Measurements from ENCODE around the gene M1AP.

M1AP gene

GRCh38 chr2:74540291-74540690, 107.8 kb downstream of the M1AP start:
- Mint-ChIP-seq H3K4me3 (no peak overlapping the region), H3K4me1 (ENCODE audit: low read depth) (peaks cover 8% of the 10 kb centered on the region)

GRCh38 chr2:74538881-74539339, 109.2 kb downstream of the M1AP start:
- peaks cover 20% of the 10 kb centered on the region for H3K27me3 Mint-ChIP-seq
- H3K4me1 Mint-ChIP-seq (ENCODE audit: low read depth) = peaks cover 8% of the 10 kb centered on the region
- H3K4me3 Mint-ChIP-seq = no peak overlapping the region
- H3K36me3 Mint-ChIP-seq (ENCODE audit: low read depth) = peaks cover 1% of the 10 kb centered on the region
- no peak overlapping the region for H3K27ac Mint-ChIP-seq
- no peaks in the 10 kb centered on the region for H3K9me3 Mint-ChIP-seq

More at GRCh38 chr2:74540291-74540690, 107.8 kb downstream of the M1AP start:
- Mint-ChIP-seq H3K36me3 (ENCODE audit: low read depth) (no peaks in the 10 kb centered on the region), H3K27me3 (peaks cover 20% of the 10 kb centered on the region), H3K27ac (no peak overlapping the region), H3K9me3 (no peaks in the 10 kb centered on the region)

- H3K27ac Mint-ChIP-seq = no peak overlapping the region
- H3K27me3 Mint-ChIP-seq = peaks cover 9% of the 10 kb centered on the region
Measured at GRCh38 chr2:74537140-74537539, 111.0 kb downstream of the M1AP start.

GRCh38 chr2:74536166-74536950, 111.8 kb downstream of the M1AP start:
- Mint-ChIP-seq H3K9me3 (no peaks in the 10 kb centered on the region), H3K4me3 (no peak overlapping the region), H3K27me3 (peaks cover 9% of the 10 kb centered on the region), H3K4me1 (ENCODE audit: low read depth) (peaks cover 20% of the 10 kb centered on the region), H3K36me3 (ENCODE audit: low read depth) (peaks cover 17% of the 10 kb centered on the region), H3K27ac (no peak overlapping the region)

More at GRCh38 chr2:74537140-74537539, 111.0 kb downstream of the M1AP start:
- Mint-ChIP-seq H3K36me3 (ENCODE audit: low read depth) (peaks cover 10% of the 10 kb centered on the region), H3K4me1 (ENCODE audit: low read depth) (peaks cover 12% of the 10 kb centered on the region), H3K4me3 (no peak overlapping the region), H3K9me3 (no peaks in the 10 kb centered on the region)

GRCh38 chr2:74535440-74535965, 112.6 kb downstream of the M1AP start:
- H3K9me3 Mint-ChIP-seq = no peaks in the 10 kb centered on the region
- peaks cover 28% of the 10 kb centered on the region for H3K4me1 Mint-ChIP-seq (ENCODE audit: low read depth)
- H3K27ac Mint-ChIP-seq = no peak overlapping the region
- no peak overlapping the region for H3K4me3 Mint-ChIP-seq
- H3K36me3 Mint-ChIP-seq (ENCODE audit: low read depth) = peaks cover 26% of the 10 kb centered on the region
- peaks cover 9% of the 10 kb centered on the region for H3K27me3 Mint-ChIP-seq

- H3K27ac Mint-ChIP-seq = no peak overlapping the region
- no peaks in the 10 kb centered on the region for H3K9me3 Mint-ChIP-seq
- H3K27me3 Mint-ChIP-seq = peaks cover 9% of the 10 kb centered on the region
- no peak overlapping the region for H3K4me3 Mint-ChIP-seq
- peaks cover 28% of the 10 kb centered on the region for H3K4me1 Mint-ChIP-seq (ENCODE audit: low read depth)
- peaks cover 27% of the 10 kb centered on the region for H3K36me3 Mint-ChIP-seq (ENCODE audit: low read depth)
Measured at GRCh38 chr2:74534411-74534810, 113.7 kb downstream of the M1AP start.

- H3K27ac Mint-ChIP-seq = no peak overlapping the region
- H3K27me3 Mint-ChIP-seq = peaks cover 9% of the 10 kb centered on the region
- no peaks in the 10 kb centered on the region for H3K9me3 Mint-ChIP-seq
- peaks cover 26% of the 10 kb centered on the region for H3K4me1 Mint-ChIP-seq (ENCODE audit: low read depth)
- peaks cover 35% of the 10 kb centered on the region for H3K36me3 Mint-ChIP-seq (ENCODE audit: low read depth)
- H3K4me3 Mint-ChIP-seq = no peak overlapping the region
Measured at GRCh38 chr2:74533464-74533863, 114.7 kb downstream of the M1AP start.

- H3K27ac Mint-ChIP-seq = peak overlapping the region; percentile 78
Measured at GRCh38 chr2:74532222-74532621, 115.9 kb downstream of the M1AP start.

GRCh38 chr2:74531666-74532065, 116.5 kb downstream of the M1AP start:
- no peaks in the 10 kb centered on the region for H3K9me3 Mint-ChIP-seq
- peak overlapping the region; percentile 78 for H3K27ac Mint-ChIP-seq
- H3K4me3 Mint-ChIP-seq = peak overlapping the region; percentile 99
- peaks cover 44% of the 10 kb centered on the region for H3K4me1 Mint-ChIP-seq (ENCODE audit: low read depth)
- H3K36me3 Mint-ChIP-seq (ENCODE audit: low read depth) = peaks cover 53% of the 10 kb centered on the region
- H3K27me3 Mint-ChIP-seq = no peaks in the 10 kb centered on the region

More at GRCh38 chr2:74532222-74532621, 115.9 kb downstream of the M1AP start:
- peaks cover 47% of the 10 kb centered on the region for H3K36me3 Mint-ChIP-seq (ENCODE audit: low read depth)
- no peaks in the 10 kb centered on the region for H3K9me3 Mint-ChIP-seq
- peak overlapping the region; percentile 99 for H3K4me3 Mint-ChIP-seq
- H3K27me3 Mint-ChIP-seq = no peaks in the 10 kb centered on the region
- H3K4me1 Mint-ChIP-seq (ENCODE audit: low read depth) = peaks cover 38% of the 10 kb centered on the region

GRCh38 chr2:74530239-74531187, 117.6 kb downstream of the M1AP start:
- H3K36me3 Mint-ChIP-seq (ENCODE audit: low read depth) = peaks cover 63% of the 10 kb centered on the region
- peaks cover 50% of the 10 kb centered on the region for H3K4me1 Mint-ChIP-seq (ENCODE audit: low read depth)
- no peaks in the 10 kb centered on the region for H3K9me3 Mint-ChIP-seq
- no peaks in the 10 kb centered on the region for H3K27me3 Mint-ChIP-seq
- peak overlapping the region; percentile 78 for H3K27ac Mint-ChIP-seq
- peak overlapping the region; percentile 99 for H3K4me3 Mint-ChIP-seq

GRCh38 chr2:74529357-74530238, 118.5 kb downstream of the M1AP start, which contains the start of the genes AUP1 and HTRA2:
AUP1 (minus strand) TSS chr2:74529706; CDS start chr2:74529629, 77 bp downstream.
HTRA2 (plus strand) TSS chr2:74529933; CDS start chr2:74530007, 74 bp downstream.
- Mint-ChIP-seq H3K4me1 (ENCODE audit: low read depth) (peaks cover 50% of the 10 kb centered on the region), H3K36me3 (ENCODE audit: low read depth) (peaks cover 63% of the 10 kb centered on the region), H3K9me3 (no peaks in the 10 kb centered on the region)

GRCh38 chr2:74528600-74529356, 119.4 kb downstream of the M1AP start:
- Mint-ChIP-seq H3K9me3 (no peaks in the 10 kb centered on the region), H3K4me3 (peak overlapping the region; percentile 99), H3K4me1 (ENCODE audit: low read depth) (peaks cover 50% of the 10 kb centered on the region), H3K27me3 (no peaks in the 10 kb centered on the region), H3K36me3 (ENCODE audit: low read depth) (peaks cover 60% of the 10 kb centered on the region), H3K27ac (peak overlapping the region; percentile 98)

More at GRCh38 chr2:74529357-74530238, 118.5 kb downstream of the M1AP start, which contains the start of the genes AUP1 and HTRA2:
- Mint-ChIP-seq H3K27me3 (no peaks in the 10 kb centered on the region), H3K27ac (peak within 1 kb of the TSS; percentile 98), H3K4me3 (peak within 1 kb of the TSS; percentile 99)

GRCh38 chr2:74527741-74528140, 120.4 kb downstream of the M1AP start:
- H3K36me3 Mint-ChIP-seq (ENCODE audit: low read depth) = peaks cover 59% of the 10 kb centered on the region

More at GRCh38 chr2:74527741-74528140, 120.4 kb downstream of the M1AP start:
- no peaks in the 10 kb centered on the region for H3K9me3 Mint-ChIP-seq
- H3K4me3 Mint-ChIP-seq = peak overlapping the region; percentile 99
- peak overlapping the region; percentile 98 for H3K27ac Mint-ChIP-seq
- H3K4me1 Mint-ChIP-seq (ENCODE audit: low read depth) = peaks cover 50% of the 10 kb centered on the region
- no peaks in the 10 kb centered on the region for H3K27me3 Mint-ChIP-seq

Measured in stimulated activated naive CD8-positive, alpha-beta T cell treated with anti-CD3 and anti-CD28 coated beads, Interleukin-15, Interleukin-2, amounts not matched to agents 100 ng/mL and 50 ng/mL, for 24 hours (primary cell).